Activated CD8-positive, alpha-beta memory T cell treated with anti-CD3 and anti-CD28 coated beads, Interleukin-2, amount 10 ng/mL, durations not matched to agents 7 days and 5 days (primary cell): Measurements from ENCODE around the gene RECQL5. TPM values are rescaled to one million over a fixed set of nuclear protein-coding genes. Genes with fewer than 3 reads are reported as not detected.
A peak's percentile ranks its signal among the peaks of the same experiment; 100 is the strongest.

Source experiments
- ATAC-seq: fragments of 150-1000 bp; cut with Tn5 transposase; one replicate; pipeline ENCODE4 v1.10.0; 2021; ENCODE audit warnings: moderate library complexity
- CTCF ChIA-PET: fragments of 350-600 bp; sonication (Branson Sonifier 250); formaldehyde crosslinking; loops from one replicate; lab custom pipeline; 2021; ENCODE audit warnings: antibody characterized with exemption; lab: Charles Lee
- DNase-seq: peaks from one replicate; pipeline ENCODE4 v3.0.0-alpha.2; 2020
- H3K27ac Mint-ChIP-seq: one replicate; pipeline ENCODE4 v1.8.0; 2021; ENCODE audit warnings: mild to moderate bottlenecking, mixed read lengths
- H3K27me3 Mint-ChIP-seq: one replicate; pipeline ENCODE4 v1.8.0; 2021; ENCODE audit warnings: mixed read lengths
- H3K36me3 Mint-ChIP-seq: one replicate; pipeline ENCODE4 v1.8.0; 2021; ENCODE audit warnings: mild to moderate bottlenecking, mixed read lengths
- H3K4me1 Mint-ChIP-seq: one replicate; pipeline ENCODE4 v1.8.0; 2021; ENCODE audit warnings: mixed read lengths
- H3K4me3 Mint-ChIP-seq: one replicate; pipeline ENCODE4 v1.8.0; 2021; ENCODE audit warnings: mild to moderate bottlenecking, moderate library complexity, mixed read lengths
- H3K9me3 Mint-ChIP-seq: one replicate; pipeline ENCODE4 v1.8.0; 2022; ENCODE audit warnings: low read depth, mixed read lengths
- total RNA-seq, 2 experiments: library from RNA; stranded (reverse); gene quantifications; one replicate each; pipeline ENCODE4 v1.2.3, GENCODE V29; 2021

RECQL5 gene
- total RNA-seq, 2 experiments from 2014 or later = 35.5 to 46.2 TPM

- CTCF ChIA-PET = interaction anchor here (1.0 to 3.4 kb wide), 4 partner anchors 25 to 127 kb away, joined by 3 to 13 read pairs (median 4); no protein-coding TSS in a partner anchor
- H3K27ac Mint-ChIP-seq = no peak overlapping the region
- no peak for ATAC-seq
Observed at GRCh38 chr17:75626496-75627038, 40.4 kb downstream of the RECQL5 start.

GRCh38 chr17:75625813-75626486 is 41.0 kb downstream of the RECQL5 start:
- no peak overlapping the region for H3K27ac Mint-ChIP-seq
- ATAC-seq (peak; percentile 69), DNase-seq (peak; percentile 50)
- no peaks in the 10 kb centered on the region for H3K9me3 Mint-ChIP-seq
- CTCF ChIA-PET = interaction anchor here (0.8 to 3.4 kb wide), 7 partner anchors 8 to 128 kb away, joined by 3 to 26 read pairs (median 6); partner anchors contain the start of gene SMIM5
- no peaks in the 10 kb centered on the region for H3K36me3 Mint-ChIP-seq
- no peaks in the 10 kb centered on the region for H3K27me3 Mint-ChIP-seq
- no peak overlapping the region for H3K4me3 Mint-ChIP-seq
- H3K4me1 Mint-ChIP-seq = no peaks in the 10 kb centered on the region

More at GRCh38 chr17:75626496-75627038, 40.4 kb downstream of the RECQL5 start:
- Mint-ChIP-seq H3K36me3 (no peaks in the 10 kb centered on the region), H3K27me3 (no peaks in the 10 kb centered on the region), H3K4me3 (no peak overlapping the region), H3K4me1 (no peaks in the 10 kb centered on the region), H3K9me3 (no peaks in the 10 kb centered on the region)
- no peak for DNase-seq

GRCh38 chr17:75624714-75625345 is 42.1 kb downstream of the RECQL5 start:
- Mint-ChIP-seq H3K27me3 (no peaks in the 10 kb centered on the region), H3K27ac (no peak overlapping the region), H3K9me3 (no peaks in the 10 kb centered on the region), H3K4me3 (no peak overlapping the region), H3K4me1 (no peaks in the 10 kb centered on the region), H3K36me3 (no peaks in the 10 kb centered on the region)
- no peak for DNase-seq
- CTCF ChIA-PET = interaction anchor here (0.9 to 3.4 kb wide), 5 partner anchors 9 to 129 kb away, joined by 3 to 30 read pairs (median 13); partner anchors contain the start of gene SMIM5
- no peak for ATAC-seq

GRCh38 chr17:75624021-75624420 is 42.9 kb downstream of the RECQL5 start:
- Mint-ChIP-seq H3K27me3 (no peaks in the 10 kb centered on the region), H3K4me1 (no peaks in the 10 kb centered on the region)
- CTCF ChIA-PET = interaction anchor here (0.9 to 3.4 kb wide), 5 partner anchors 10 to 129 kb away, joined by 3 to 30 read pairs (median 13); partner anchors contain the start of gene SMIM5

GRCh38 chr17:75623386-75623785 is 43.6 kb downstream of the RECQL5 start:
- Mint-ChIP-seq H3K4me3 (no peak overlapping the region), H3K27ac (no peak overlapping the region)
- no peak for DNase-seq

More at GRCh38 chr17:75624021-75624420, 42.9 kb downstream of the RECQL5 start:
- H3K36me3 Mint-ChIP-seq = no peaks in the 10 kb centered on the region
- no peaks in the 10 kb centered on the region for H3K9me3 Mint-ChIP-seq
- no peak overlapping the region for H3K27ac Mint-ChIP-seq
- DNase-seq (no peak), ATAC-seq (no peak)
- H3K4me3 Mint-ChIP-seq = no peak overlapping the region

GRCh38 chr17:75622771-75623273 is 44.1 kb downstream of the RECQL5 start:
- no peak overlapping the region for H3K27ac Mint-ChIP-seq
- no peaks in the 10 kb centered on the region for H3K4me1 Mint-ChIP-seq
- no peaks in the 10 kb centered on the region for H3K36me3 Mint-ChIP-seq
- H3K4me3 Mint-ChIP-seq = no peak overlapping the region
- CTCF ChIA-PET = interaction anchor here (2.8 to 3.8 kb wide), 3 partner anchors 11 to 126 kb away, joined by 26 to 30 read pairs (median 29); partner anchors contain the start of gene SMIM5
- ATAC-seq (no peak), DNase-seq (no peak)
- H3K27me3 Mint-ChIP-seq = no peaks in the 10 kb centered on the region
- H3K9me3 Mint-ChIP-seq = no peaks in the 10 kb centered on the region

More at GRCh38 chr17:75623386-75623785, 43.6 kb downstream of the RECQL5 start:
- Mint-ChIP-seq H3K9me3 (no peaks in the 10 kb centered on the region), H3K27me3 (no peaks in the 10 kb centered on the region), H3K4me1 (no peaks in the 10 kb centered on the region), H3K36me3 (no peaks in the 10 kb centered on the region)
- CTCF ChIA-PET = interaction anchor here (2.8 to 3.4 kb wide), 3 partner anchors 10 to 130 kb away, joined by 13 to 30 read pairs (median 26); partner anchors contain the start of gene SMIM5
- ATAC-seq = no peak

- H3K9me3 Mint-ChIP-seq = no peaks in the 10 kb centered on the region
Observed at GRCh38 chr17:75622076-75622475, 44.9 kb downstream of the RECQL5 start.

GRCh38 chr17:75621489-75621888 is 45.5 kb downstream of the RECQL5 start:
- Mint-ChIP-seq H3K4me1 (no peaks in the 10 kb centered on the region), H3K4me3 (no peak overlapping the region), H3K27ac (no peak overlapping the region), H3K9me3 (no peaks in the 10 kb centered on the region), H3K27me3 (no peaks in the 10 kb centered on the region), H3K36me3 (no peaks in the 10 kb centered on the region)
- ATAC-seq = no peak
- DNase-seq = no peak
- CTCF ChIA-PET = interaction anchor here (1.0 to 3.8 kb wide), 5 partner anchors 10 to 132 kb away, joined by 3 to 29 read pairs (median 4); partner anchors contain the start of gene SMIM5

More at GRCh38 chr17:75622076-75622475, 44.9 kb downstream of the RECQL5 start:
- H3K27me3 Mint-ChIP-seq = no peaks in the 10 kb centered on the region
- no peak overlapping the region for H3K4me3 Mint-ChIP-seq
- DNase-seq (no peak), ATAC-seq (no peak)
- H3K27ac Mint-ChIP-seq = no peak overlapping the region
- no peaks in the 10 kb centered on the region for H3K36me3 Mint-ChIP-seq
- H3K4me1 Mint-ChIP-seq = no peaks in the 10 kb centered on the region
- CTCF ChIA-PET = interaction anchor here (1.0 to 3.8 kb wide), 6 partner anchors 9 to 132 kb away, joined by 3 to 30 read pairs (median 12); partner anchors contain the start of gene SMIM5

- no peak overlapping the region for H3K27ac Mint-ChIP-seq
- no peaks in the 10 kb centered on the region for H3K36me3 Mint-ChIP-seq
- H3K4me3 Mint-ChIP-seq = no peak overlapping the region
- CTCF ChIA-PET = interaction anchor here (1.0 to 3.8 kb wide), 8 partner anchors 11 to 129 kb away, joined by 3 to 29 read pairs (median 5); partner anchors contain the start of gene SMIM5
- no peak for ATAC-seq
- peaks cover 2% of the 10 kb centered on the region for H3K4me1 Mint-ChIP-seq
- no peaks in the 10 kb centered on the region for H3K9me3 Mint-ChIP-seq
- peak; percentile 50 for DNase-seq
- no peaks in the 10 kb centered on the region for H3K27me3 Mint-ChIP-seq
Observed at GRCh38 chr17:75619506-75620431, 47.2 kb downstream of the RECQL5 start.

GRCh38 chr17:75617675-75618074 is 49.3 kb downstream of the RECQL5 start:
- CTCF ChIA-PET = interaction anchor here (0.9 to 2.3 kb wide), 4 partner anchors 16 to 136 kb away, joined by 3 to 23 read pairs (median 6); partner anchors contain the start of gene SMIM5

GRCh38 chr17:75617218-75617617 is 49.7 kb downstream of the RECQL5 start:
- CTCF ChIA-PET = interaction anchor here (0.8 to 2.3 kb wide), 7 partner anchors 11 to 136 kb away, joined by 3 to 23 read pairs (median 4); partner anchors contain the start of gene SMIM5
- DNase-seq (no peak), ATAC-seq (no peak)
- no peaks in the 10 kb centered on the region for H3K9me3 Mint-ChIP-seq
- H3K27me3 Mint-ChIP-seq = no peaks in the 10 kb centered on the region
- H3K4me1 Mint-ChIP-seq = peaks cover 2% of the 10 kb centered on the region
- H3K27ac Mint-ChIP-seq = no peak overlapping the region
- no peak overlapping the region for H3K4me3 Mint-ChIP-seq
- no peaks in the 10 kb centered on the region for H3K36me3 Mint-ChIP-seq

More at GRCh38 chr17:75617675-75618074, 49.3 kb downstream of the RECQL5 start:
- H3K27me3 Mint-ChIP-seq = no peaks in the 10 kb centered on the region
- no peaks in the 10 kb centered on the region for H3K9me3 Mint-ChIP-seq
- peaks cover 2% of the 10 kb centered on the region for H3K4me1 Mint-ChIP-seq
- no peaks in the 10 kb centered on the region for H3K36me3 Mint-ChIP-seq
- ATAC-seq = no peak
- no peak overlapping the region for H3K4me3 Mint-ChIP-seq
- DNase-seq = no peak
- H3K27ac Mint-ChIP-seq = no peak overlapping the region
